Dendritic cell treated with granulocyte-macrophage colony-stimulating factor and Interleukin-4, amounts not matched to agents 40 ng/mL and 50 ng/mL, for 4 days (primary cell): Measurements from ENCODE around the gene NRIP3.
"Not testable (repeated sequence)": the region's sequence is repeated elsewhere in the genome, so short reads cannot be mapped to it uniquely, and the experiment has no call there.

Experiments
- H3K27ac Mint-ChIP-seq: one replicate; pipeline ENCODE4 v1.8.0; 2022; ENCODE audit warnings: mild to moderate bottlenecking, mixed read lengths
- H3K27me3 Mint-ChIP-seq: one replicate; pipeline ENCODE4 v1.8.0; 2022; ENCODE audit warnings: mild to moderate bottlenecking, mixed read lengths
- H3K36me3 Mint-ChIP-seq: one replicate; pipeline ENCODE4 v1.8.0; 2022; ENCODE audit warnings: low read depth, mixed read lengths
- H3K4me1 Mint-ChIP-seq: one replicate; pipeline ENCODE4 v1.8.0; 2022; ENCODE audit warnings: low read depth, mixed read lengths
- H3K4me3 Mint-ChIP-seq: one replicate; pipeline ENCODE4 v1.8.0; 2022; ENCODE audit warnings: mild to moderate bottlenecking, moderate library complexity, mixed read lengths
- H3K9me3 Mint-ChIP-seq: one replicate; pipeline ENCODE4 v1.8.0; 2022; ENCODE audit warnings: mixed read lengths
- intact Hi-C: fragments of 100-400 bp; cut with micrococcal nuclease; formaldehyde crosslinking; loops from one replicate; pipeline ENCODE4 v1.15.0; 2022

The NRIP3 gene

GRCh38 chr11:9005087-9005486, 1.3 kb upstream of the NRIP3 start:
- peaks cover 15% of the 10 kb centered on the region for H3K4me1 Mint-ChIP-seq
- H3K4me3 Mint-ChIP-seq, result no peak overlapping the region
- intact Hi-C loops, result no loop called here
- H3K27ac Mint-ChIP-seq, result no peak overlapping the region
- no peaks in the 10 kb centered on the region for H3K36me3 Mint-ChIP-seq
- H3K27me3 Mint-ChIP-seq, result peaks cover 38% of the 10 kb centered on the region
- H3K9me3 Mint-ChIP-seq, result no peaks in the 10 kb centered on the region

GRCh38 chr11:9004183-9004926, 554 bp upstream of the NRIP3 start:
- Mint-ChIP-seq H3K36me3 (no peaks in the 10 kb centered on the region), H3K27me3 (peaks cover 35% of the 10 kb centered on the region), H3K9me3 (no peaks in the 10 kb centered on the region), H3K27ac (peak overlapping the region; percentile 74), H3K4me3 (peak overlapping the region; percentile 48), H3K4me1 (peaks cover 15% of the 10 kb centered on the region)
- intact Hi-C loops, result loop anchor here (5.0 kb wide), 2 partner anchors 42 to 133 kb away; partner anchors contain the start of gene TMEM9B

- Mint-ChIP-seq H3K4me3 (peak overlapping the region; percentile 71), H3K4me1 (peaks cover 15% of the 10 kb centered on the region), H3K9me3 (no peaks in the 10 kb centered on the region), H3K27ac (peak overlapping the region; percentile 74), H3K27me3 (peaks cover 32% of the 10 kb centered on the region), H3K36me3 (no peaks in the 10 kb centered on the region)
- intact Hi-C loops, result loop anchor here (5.0 kb wide), 2 partner anchors 41 to 134 kb away; partner anchors contain the start of gene TMEM9B
Observed at GRCh38 chr11:9002920-9003572, 755 bp downstream of the NRIP3 start.

GRCh38 chr11:9001736-9002135, 2.1 kb downstream of the NRIP3 start:
- no peak overlapping the region for H3K4me3 Mint-ChIP-seq
- peaks cover 15% of the 10 kb centered on the region for H3K4me1 Mint-ChIP-seq
- H3K36me3 Mint-ChIP-seq, result no peaks in the 10 kb centered on the region
- H3K27ac Mint-ChIP-seq, result peak overlapping the region; percentile 32
- H3K9me3 Mint-ChIP-seq, result no peaks in the 10 kb centered on the region
- H3K27me3 Mint-ChIP-seq, result peaks cover 32% of the 10 kb centered on the region
- intact Hi-C loops, result loop anchor here (5.0 kb wide), 2 partner anchors 39 to 136 kb away; partner anchors contain the start of gene TMEM9B

- Mint-ChIP-seq H3K4me1 (peaks cover 10% of the 10 kb centered on the region), H3K9me3 (no peaks in the 10 kb centered on the region), H3K36me3 (no peaks in the 10 kb centered on the region), H3K27me3 (peaks cover 3% of the 10 kb centered on the region), H3K4me3 (no peak overlapping the region), H3K27ac (no peak overlapping the region)
- intact Hi-C loops, result no loop called here
Observed at GRCh38 chr11:8998017-8998416, 5.8 kb downstream of the NRIP3 start.

GRCh38 chr11:8997451-8997850, 6.3 kb downstream of the NRIP3 start:
- no peaks in the 10 kb centered on the region for H3K36me3 Mint-ChIP-seq
- H3K4me3 Mint-ChIP-seq, result no peak overlapping the region
- no peaks in the 10 kb centered on the region for H3K27me3 Mint-ChIP-seq
- no peak overlapping the region for H3K27ac Mint-ChIP-seq
- H3K4me1 Mint-ChIP-seq, result peaks cover 5% of the 10 kb centered on the region
- intact Hi-C loops, result no loop called here
- no peaks in the 10 kb centered on the region for H3K9me3 Mint-ChIP-seq

GRCh38 chr11:8989453-8989852, 14.3 kb downstream of the NRIP3 start:
- Mint-ChIP-seq H3K4me1 (peaks cover 16% of the 10 kb centered on the region), H3K27me3 (no peaks in the 10 kb centered on the region), H3K36me3 (no peaks in the 10 kb centered on the region), H3K4me3 (no peak overlapping the region), H3K27ac (no peak overlapping the region), H3K9me3 (no peaks in the 10 kb centered on the region)
- intact Hi-C loops, result no loop called here

GRCh38 chr11:8988329-8989234, 15.2 kb downstream of the NRIP3 start:
- Mint-ChIP-seq H3K9me3 (no peaks in the 10 kb centered on the region), H3K36me3 (no peaks in the 10 kb centered on the region), H3K27me3 (no peaks in the 10 kb centered on the region), H3K4me3 (no peak overlapping the region), H3K4me1 (peaks cover 16% of the 10 kb centered on the region), H3K27ac (no peak overlapping the region)
- intact Hi-C loops, result no loop called here

- H3K27me3 Mint-ChIP-seq, result no peaks in the 10 kb centered on the region
- H3K9me3 Mint-ChIP-seq, result no peaks in the 10 kb centered on the region
- intact Hi-C loops, result no loop called here
Observed at GRCh38 chr11:8987446-8987845, 16.4 kb downstream of the NRIP3 start.

GRCh38 chr11:8986772-8987171, 17.0 kb downstream of the NRIP3 start:
- H3K27me3 Mint-ChIP-seq, H3K9me3 Mint-ChIP-seq, intact Hi-C loops, H3K27ac Mint-ChIP-seq, H3K4me3 Mint-ChIP-seq, H3K36me3 Mint-ChIP-seq: not testable (repeated sequence)
- H3K4me1 Mint-ChIP-seq, result peaks cover 16% of the 10 kb centered on the region

More at GRCh38 chr11:8987446-8987845, 16.4 kb downstream of the NRIP3 start:
- Mint-ChIP-seq H3K36me3 (no peaks in the 10 kb centered on the region), H3K27ac (no peak overlapping the region), H3K4me3 (no peak overlapping the region), H3K4me1 (peaks cover 16% of the 10 kb centered on the region)

- H3K27me3 Mint-ChIP-seq, result no peaks in the 10 kb centered on the region
- no peak overlapping the region for H3K4me3 Mint-ChIP-seq
- H3K36me3 Mint-ChIP-seq, result no peaks in the 10 kb centered on the region
- intact Hi-C loops, result no loop called here
- H3K9me3 Mint-ChIP-seq, result no peaks in the 10 kb centered on the region
- no peak overlapping the region for H3K27ac Mint-ChIP-seq
- H3K4me1 Mint-ChIP-seq, result peaks cover 16% of the 10 kb centered on the region
Observed at GRCh38 chr11:8985462-8985861, 18.3 kb downstream of the NRIP3 start.

- Mint-ChIP-seq H3K27ac (no peak overlapping the region), H3K4me1 (no peaks in the 10 kb centered on the region), H3K4me3 (no peak overlapping the region), H3K36me3 (no peaks in the 10 kb centered on the region), H3K9me3 (no peaks in the 10 kb centered on the region), H3K27me3 (no peaks in the 10 kb centered on the region)
- intact Hi-C loops, result no loop called here
Observed at GRCh38 chr11:8983552-8983951, 20.2 kb downstream of the NRIP3 start.

GRCh38 chr11:8980485-8980884, 23.3 kb downstream of the NRIP3 start:
- Mint-ChIP-seq H3K27me3 (no peaks in the 10 kb centered on the region), H3K27ac (no peak overlapping the region), H3K36me3 (no peaks in the 10 kb centered on the region), H3K4me3 (no peak overlapping the region), H3K9me3 (no peaks in the 10 kb centered on the region), H3K4me1 (no peaks in the 10 kb centered on the region)
- intact Hi-C loops, result no loop called here

- intact Hi-C loops, H3K4me3 Mint-ChIP-seq, H3K27me3 Mint-ChIP-seq, H3K36me3 Mint-ChIP-seq, H3K4me1 Mint-ChIP-seq, H3K27ac Mint-ChIP-seq, H3K9me3 Mint-ChIP-seq: not testable (repeated sequence)
Observed at GRCh38 chr11:8979365-8979764, 24.4 kb downstream of the NRIP3 start.
